Prostate gland (tissue), 2 donors: ENCODE results near the gene S100PBP.

ENCODE experiments used
- CTCF ChIP-seq, 4 experiments: fragments of 200-600 bp in 2 of 4; fragments of 450-650 bp in 2 of 4; sonication (generic) in 2 of 4; IDR thresholded peaks; 1 replicate in 3 of 4; 2 replicates in 1 of 4; pipeline ENCODE4 v1.5.1; 2016 to 2019; ENCODE audit warnings: antibody characterized with exemption in 4 of 4, mild to moderate bottlenecking in 2 of 4, moderate library complexity in 2 of 4
- POLR2A ChIP-seq: fragments of 450-650 bp; IDR thresholded peaks from one replicate; pipeline ENCODE4 v1.6.1; 2016; ENCODE audit warnings: antibody characterized with exemption, mild to moderate bottlenecking
- POLR2AphosphoS5 ChIP-seq: sonication (generic); formaldehyde crosslinking; IDR thresholded peaks from one replicate; pipeline ENCODE4 v1.6.1; 2017; ENCODE audit warnings: antibody characterized with exemption

DNA sequence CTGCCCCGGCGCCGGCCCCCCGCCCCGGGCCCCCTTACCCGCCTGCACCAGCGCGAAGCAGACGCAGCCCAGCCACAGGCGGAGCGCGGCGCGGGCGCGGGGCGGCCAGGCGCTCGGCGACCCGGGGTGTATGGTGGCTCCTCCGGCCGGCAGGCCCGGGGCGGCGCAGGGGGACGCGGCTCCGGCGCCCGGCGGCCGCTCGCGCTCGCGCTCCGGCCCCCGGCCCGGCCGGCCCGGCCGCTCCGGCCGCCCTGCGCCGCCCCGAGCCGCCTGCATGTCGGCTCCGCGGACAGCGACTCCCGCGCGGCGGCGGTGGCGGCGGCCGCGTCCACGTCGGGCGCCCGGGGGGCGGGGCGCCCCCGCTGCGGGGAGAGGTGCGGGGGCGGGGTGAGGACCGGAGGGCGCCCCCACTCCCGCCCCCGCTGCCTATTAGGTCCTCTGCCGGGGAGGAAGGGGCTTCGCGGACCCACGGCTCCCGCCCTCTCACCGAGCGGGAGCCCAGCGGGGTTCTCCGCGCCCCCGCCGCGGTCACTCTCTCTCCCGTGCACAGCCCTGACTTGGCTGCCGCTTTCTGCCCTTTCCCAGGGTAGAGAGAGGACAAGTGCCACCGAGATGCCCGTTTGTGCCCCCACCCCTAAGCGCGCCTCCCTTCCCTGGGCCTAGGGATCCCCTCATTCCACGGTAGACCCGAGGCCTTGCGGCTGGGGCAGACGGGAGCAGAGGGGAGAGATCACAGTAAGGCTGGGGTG lies 53.3 kb downstream of the S100PBP start, which contains the start of gene FNDC5:
- TF ChIP-seq CTCF (IDR thresholded peaks at IDR 0.05) = no peak
- TF ChIP-seq POLR2A = no peak
- TF ChIP-seq POLR2AphosphoS5 = no peak
